Stimulated activated CD8-positive, alpha-beta memory T cell treated with anti-CD3 and anti-CD28 coated beads, Interleukin-15, amount 100 ng/mL, for 24 hours (primary cell): ENCODE results near the gene SLC25A21.

ENCODE experiments used
- DNase-seq: peaks from one replicate; pipeline ENCODE4 v3.0.0-alpha.2; 2020; ENCODE audit warnings: low read depth

Gene SLC25A21

DNA sequence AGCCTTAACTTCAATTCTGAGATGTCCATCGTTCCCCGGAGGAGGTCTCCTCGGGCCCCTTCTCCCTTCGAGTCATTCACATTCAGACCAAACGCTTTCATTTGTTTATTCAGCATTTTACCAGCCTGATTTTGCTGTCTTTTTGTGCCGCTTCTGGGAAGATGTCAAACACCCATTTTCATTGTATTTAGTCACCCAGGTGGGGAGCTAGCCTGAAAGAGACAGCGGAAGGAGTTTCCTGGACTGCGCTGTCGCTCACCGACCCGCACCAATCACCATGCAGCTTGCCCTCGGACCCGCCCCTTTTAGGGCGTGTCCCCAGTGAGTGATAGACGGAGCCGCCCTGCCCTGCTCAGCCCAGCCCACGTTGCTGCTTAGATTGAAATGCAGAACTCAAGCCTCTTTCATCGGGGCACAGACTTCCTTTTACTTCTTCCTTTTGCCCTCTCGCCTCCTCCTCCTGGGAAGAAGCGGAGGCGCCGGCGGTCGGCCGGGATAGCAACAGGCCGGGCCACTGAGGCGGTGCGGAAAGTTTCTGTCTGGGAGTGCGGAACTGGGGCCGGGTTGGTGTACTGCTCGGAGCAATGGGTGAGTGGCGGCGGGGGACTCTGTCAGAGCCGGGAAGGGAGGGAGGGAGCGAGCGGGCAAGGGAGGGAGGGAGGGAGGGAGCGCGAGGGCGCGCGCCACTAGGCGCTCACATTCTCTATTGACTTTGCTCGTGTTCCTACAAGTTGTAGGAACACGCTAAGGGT lies 510.7 kb downstream of the SLC25A21 start, which contains the start of gene PAX9:
Gene PAX9 (plus strand): TSS at position 355 of the 752 bp plus-strand sequence. CDS start 230 bp downstream, at position 585.
- DNase-seq: no peak

DNA sequence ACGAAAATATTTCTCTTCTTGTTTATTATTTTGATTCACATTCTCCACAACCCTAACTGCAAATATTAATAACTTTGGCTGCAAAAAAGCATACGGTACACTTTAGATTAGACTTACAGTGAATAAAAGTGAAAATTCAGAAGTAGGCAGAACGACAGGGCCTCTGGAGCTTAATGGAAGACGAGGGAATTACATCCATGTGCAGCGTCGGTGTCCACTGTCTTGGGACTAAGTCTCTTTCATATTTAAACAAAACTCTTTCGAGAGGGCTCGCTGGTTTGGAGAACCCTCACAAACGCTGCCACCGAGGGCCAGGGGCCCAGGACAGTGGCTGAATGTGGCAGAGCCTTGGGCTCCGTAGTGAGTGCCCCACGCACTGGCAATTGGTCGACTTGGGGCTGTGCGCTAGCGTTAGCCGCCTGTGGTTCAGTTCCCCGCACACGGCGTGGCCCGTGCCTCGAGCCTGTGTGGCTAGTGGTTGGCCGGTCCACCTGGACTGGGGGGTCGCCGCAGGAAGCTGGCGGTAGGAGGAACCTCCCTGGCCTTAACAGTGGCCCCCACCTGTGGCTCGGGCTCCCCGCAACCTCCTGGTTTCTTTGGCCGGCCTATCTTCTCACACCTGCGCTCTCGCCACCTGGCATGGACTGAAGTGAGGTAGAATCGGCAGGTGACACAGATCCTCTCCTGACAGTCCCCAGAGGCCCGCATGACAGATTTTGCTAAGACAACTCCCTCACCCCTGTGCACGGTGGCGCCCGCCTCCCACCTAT lies 511.5 kb downstream of the SLC25A21 start:
- no peak for DNase-seq

DNA sequence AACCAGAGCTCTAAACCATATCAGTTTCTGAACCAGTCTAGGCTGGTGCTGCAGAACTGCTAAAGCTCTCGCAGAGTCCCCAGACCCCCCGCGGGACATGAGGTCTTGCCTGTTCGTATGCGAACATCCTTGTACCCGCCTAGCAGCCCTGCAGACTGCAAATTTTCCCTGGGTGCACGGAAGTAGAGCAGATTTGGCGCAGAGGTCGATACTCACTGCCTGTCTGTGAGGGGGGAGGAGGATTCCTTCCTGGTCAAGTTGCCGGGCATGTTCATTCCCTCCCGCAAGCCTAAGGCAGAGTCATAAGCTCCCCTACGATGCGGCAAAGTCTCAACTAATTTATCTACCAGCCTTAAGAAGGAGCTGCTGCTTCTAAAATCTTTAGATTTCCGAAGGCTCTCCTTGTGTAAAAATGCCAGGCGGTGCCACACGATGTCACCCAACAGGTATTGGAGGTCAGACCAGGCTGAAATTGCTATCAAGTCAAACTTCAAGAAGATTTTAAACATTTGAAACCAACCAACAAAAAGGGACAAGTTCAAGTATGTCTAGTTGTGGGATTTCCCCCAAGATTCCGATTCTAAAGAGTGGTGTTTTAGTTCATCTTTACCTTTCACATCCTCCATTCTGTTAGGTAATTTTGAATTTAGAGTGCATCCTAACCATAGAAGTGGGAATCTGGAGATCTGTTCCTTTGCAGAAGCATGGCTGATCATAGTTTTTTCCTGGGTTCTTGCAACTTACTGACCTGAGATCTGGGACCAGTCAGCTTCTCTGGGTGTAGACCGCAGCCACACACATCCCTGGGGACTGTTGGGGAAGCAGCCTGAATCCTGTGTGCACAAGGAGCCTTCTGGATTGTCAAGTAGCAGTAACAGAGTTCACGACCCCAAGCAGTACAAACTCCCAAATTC lies 512.3 kb downstream of the SLC25A21 start:
- no peak for DNase-seq

DNA sequence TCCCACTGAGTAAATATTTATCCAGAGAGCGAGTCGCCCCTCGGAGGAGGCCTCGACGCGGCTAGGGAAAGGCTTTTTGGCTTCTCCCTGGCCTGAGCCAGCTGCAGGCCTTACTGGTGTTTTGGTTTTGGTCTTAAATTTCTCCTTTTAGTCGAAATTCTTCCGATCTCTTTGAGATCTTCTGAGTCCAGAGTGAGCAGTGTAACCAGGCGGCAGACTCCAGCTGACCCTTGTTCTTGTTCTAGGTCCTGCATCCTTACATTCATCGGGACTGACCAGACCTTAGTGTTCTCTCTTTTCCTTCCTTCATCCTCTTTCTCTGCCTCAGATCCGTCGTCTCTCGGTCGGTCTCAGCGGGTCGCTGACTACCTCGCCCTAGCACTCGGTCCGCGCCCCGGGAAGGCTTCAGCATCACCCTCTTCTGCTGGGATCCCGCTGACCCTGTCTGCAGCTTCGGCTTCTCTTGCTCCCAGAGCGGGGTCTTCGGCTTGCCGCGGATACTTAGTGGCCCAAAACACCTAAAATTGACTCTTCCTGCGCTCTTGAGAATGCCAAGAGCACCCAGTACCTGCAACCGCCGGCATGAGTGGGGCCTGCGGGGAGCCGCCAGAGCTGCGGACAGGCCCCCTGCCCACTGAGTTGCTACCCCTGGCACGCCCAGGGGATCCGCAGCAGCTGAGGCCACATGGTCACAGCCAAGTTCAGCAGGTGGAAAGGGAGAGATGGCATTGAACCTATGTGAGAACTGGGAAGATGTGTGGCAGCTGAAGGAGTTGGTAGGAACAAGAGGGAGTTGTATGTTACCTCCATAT lies 513.2 kb downstream of the SLC25A21 start:
- DNase-seq: no peak

DNA sequence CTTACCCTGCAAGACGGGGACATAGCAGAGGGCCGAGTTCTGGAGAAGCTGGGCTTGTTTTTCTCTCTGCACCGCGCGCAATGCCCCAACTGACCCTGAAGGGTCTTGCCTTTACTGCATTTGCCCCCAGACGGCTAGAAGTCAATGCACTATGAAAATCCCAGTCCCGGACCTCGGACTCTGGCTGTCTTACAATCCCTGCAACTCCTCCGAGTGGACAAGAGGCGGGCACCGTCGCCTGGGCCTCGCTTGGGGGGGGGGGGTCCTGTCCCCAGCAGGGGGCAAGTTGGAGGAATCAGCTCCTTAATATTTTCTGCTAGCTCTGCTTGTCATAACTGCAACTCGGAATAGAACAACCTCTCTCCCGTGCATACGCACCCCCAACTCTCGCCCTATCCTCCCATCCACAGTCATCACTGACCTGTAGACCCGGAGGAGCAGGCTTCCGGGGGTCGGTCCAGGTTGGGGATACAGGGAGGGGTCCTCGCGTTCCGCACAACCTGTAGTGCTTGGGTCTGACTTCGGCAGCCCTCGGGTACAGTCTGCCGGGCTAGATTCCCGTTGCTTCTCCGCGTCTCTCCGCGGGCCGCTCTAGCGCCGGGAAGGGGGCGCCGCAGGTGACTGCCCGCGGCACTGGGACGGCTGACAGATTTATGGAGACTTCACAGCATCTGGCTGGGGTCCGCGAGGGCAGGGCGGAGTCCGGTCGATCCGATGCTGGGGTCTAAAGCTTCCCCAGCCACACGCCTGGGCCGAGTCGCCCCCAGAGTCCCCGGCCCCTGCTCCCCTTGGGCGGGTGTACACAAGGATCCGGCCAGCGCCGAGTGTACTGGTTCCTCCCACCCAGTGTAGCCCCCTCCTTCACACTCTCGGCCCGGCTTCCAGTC lies 514.0 kb downstream of the SLC25A21 start:
- DNase-seq: no peak

DNA sequence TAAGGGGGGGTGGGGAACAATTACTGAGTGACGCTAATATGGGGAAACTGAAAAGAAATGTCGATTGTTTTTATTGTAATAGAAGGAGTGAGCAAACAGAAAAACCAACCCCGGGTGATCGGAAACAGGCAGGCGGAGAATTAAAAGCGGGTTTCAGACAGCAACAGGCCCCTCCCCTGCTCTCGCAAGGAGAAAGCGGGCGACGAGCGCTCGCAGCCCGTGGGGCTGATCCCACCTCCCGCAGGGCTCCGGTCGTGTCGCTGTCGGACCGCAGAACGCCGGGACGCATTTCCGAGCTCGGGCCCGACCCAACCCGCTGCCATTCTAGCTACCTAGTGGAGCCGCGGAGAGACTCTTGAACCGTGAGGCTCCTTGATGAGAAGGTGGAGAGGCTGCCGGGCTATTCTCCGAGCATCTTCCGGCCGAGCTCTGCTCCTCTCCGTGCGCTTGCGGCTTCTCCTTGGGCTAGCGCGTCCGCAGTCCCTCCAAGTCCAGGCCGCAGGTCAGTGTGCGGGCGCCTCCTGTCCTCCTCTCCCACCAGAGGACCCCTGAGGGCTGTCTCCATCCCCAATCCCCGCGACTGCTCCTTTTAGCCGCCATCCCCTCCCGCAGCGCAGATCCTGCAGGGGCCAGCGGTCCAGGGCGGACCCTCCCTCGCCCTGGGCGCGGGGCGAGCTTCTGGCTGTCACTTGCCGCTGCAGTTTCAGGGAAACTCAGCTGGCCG lies 514.8 kb downstream of the SLC25A21 start:
- no peak for DNase-seq

DNA sequence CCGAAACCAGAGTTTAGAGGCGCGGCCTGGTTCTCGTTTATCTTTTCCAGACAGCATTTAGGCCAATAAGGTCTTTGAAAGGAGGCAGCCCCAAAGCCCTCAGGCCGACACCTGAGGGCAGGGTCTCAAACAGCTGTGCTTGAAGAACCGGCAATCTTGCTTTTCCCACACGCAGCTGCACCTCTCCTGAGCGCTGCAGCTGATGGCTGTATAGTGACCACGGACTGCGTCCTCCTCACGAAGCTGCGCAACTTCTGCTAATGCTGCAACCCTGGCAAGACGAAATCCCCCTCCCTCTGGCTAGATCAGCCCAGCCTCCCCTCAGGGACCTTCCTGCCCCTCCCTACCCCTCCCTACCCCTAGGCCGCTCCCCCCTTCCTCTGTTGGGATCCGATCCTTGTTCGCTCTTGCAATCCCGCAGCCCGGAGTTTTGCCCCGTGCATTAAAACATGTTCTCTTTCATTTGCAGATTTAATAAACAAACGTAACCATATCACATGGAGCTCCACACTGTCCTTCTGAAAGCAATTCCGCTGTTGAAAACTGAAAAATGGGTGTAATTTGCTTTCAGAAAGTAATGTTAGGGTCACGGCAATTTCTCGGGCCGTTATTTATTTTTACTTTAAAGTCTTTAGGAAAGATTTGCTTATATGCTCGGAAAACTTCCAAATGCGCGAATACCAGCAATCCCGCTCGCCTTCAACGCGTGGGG lies 515.6 kb downstream of the SLC25A21 start:
- DNase-seq: no peak

DNA sequence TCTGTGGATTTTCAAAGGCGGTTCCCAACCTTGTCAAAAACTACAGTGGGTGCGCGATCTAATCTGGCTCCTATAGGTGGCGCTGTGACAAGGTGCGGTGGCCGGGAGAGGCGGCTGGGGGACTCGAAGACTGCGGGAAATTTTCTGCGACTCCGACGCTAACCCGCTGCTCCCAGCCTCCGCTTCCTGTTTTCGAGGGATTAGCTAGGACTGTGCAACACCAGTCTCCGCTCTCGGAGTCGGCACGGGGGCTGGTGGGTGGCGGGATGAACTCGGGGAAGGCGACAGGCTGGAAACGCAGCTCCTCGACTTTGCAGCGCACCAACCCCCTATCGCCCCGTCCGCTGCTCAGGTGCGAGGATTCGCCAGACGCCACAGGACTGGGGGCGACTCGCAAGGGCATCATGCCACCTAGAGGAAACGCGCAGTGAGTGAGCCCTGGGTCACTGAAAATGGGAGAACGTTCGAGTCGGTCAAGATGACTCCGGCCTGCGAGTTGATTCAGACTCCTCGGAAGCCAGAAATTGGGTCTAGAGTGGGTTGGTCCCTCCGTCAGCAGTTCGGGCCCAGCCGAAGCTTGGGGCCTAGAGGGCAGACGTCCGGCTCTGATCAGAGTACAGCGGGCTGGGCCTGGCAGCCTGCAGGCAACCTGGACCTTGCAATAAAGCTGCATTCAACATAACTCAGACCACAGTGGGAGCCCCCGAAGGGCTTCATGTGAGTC lies 516.3 kb downstream of the SLC25A21 start:
- no peak for DNase-seq

DNA sequence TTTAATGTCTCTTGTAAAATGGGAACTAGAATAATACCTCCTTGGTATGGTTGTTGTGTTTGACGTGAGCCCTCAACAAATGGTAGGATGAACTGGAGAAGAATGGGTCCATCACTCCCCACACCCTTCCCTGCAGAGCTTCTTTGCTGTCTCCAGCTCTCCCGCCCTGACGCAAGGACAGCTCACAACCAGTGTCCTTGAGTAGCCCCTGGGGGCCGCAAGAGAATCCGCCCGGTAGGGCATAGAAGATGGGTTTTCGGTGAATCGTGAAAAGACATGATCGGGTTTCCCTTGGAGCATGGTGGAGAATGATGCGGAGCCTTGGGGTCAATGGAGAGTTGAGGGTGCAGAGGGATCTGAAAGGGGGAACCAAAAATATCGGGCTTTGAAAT lies 516.8 kb downstream of the SLC25A21 start:
- no peak for DNase-seq

DNA sequence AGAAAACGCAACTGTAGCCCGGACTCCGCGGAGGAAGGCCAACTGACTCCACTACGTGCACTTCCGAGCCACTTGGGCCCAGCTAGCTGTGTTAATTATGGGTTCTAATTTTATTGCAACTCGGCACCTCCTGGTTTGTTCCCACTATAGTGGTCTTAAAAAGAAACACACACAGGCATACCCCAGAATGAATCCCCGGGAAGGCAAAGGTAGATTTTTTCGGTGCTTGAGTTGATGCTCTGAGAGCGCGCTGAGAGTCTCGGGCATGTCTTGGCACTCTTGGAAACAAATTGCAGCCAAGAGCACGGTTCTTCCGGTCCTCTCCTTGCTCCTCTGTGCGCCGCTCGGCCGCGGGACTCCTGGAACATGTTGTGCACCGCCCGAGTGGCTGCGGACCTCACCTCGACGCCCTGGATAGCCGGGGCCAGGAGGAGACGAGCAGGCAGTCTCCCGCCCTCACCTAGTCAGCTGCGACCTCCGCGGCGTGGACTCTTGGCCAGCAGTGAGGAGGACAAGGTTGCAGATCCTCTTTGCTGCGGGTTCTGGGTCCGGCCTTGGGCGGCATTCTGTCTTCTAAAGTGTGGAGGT lies 517.5 kb downstream of the SLC25A21 start:
- DNase-seq: no peak

DNA sequence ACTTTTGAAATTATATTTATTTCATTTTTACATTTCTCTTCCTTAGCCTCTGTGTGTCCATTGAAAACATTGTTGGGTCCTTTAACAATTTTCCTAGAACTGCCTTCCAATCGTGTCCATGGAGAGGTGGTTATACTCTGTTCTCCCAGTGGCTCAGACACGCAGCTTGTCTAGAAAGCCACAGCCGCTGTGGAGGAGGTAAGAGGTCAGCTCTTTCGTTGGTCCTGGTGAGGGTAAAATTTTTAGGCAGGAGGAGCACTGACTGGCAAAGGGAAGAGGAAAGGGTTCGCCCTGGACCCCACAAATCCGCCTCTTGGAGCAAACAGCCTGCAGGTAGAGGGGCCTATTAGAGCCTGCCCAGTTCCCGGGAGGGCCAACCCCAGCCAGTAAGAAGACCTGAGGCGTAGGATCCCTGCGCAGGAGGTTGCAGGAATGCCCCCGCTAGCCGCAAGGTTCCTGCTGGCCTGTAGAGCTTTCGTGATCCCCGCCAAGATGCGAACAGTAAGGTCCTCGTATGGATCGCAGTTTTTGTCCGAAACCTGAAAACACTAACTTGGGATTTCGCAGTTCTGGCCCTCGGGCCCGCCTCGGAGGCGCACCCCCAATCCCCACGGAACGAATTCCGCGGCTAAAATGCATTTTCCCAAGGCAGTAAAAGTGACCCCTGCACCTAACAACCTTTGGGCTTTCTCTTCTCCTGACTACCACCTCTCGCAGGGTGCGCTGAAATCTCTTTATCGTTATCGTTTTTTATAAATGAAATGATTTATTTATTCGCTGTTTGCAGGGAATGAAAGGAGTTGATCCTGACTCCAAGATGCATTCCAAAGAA lies 518.2 kb downstream of the SLC25A21 start:
- no peak for DNase-seq

DNA sequence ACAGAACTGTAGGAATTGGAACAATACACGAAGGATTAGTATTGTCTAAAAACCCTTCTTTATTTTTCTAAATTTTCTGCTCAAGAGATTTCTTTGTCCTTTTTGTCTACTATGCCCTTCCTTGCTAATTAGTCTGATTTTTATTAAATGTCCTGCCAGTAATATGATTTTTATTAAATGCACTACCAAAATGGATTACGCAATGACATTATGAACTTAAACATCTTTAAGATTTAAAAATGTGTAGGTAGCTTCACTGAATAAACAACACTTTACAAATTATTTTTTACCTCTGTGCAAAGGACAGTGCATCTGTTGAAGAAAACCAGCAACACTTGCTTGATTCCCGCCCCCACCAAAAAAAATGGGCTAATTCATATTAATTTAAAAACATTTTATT lies 519.0 kb downstream of the SLC25A21 start:
- no peak for DNase-seq

DNA sequence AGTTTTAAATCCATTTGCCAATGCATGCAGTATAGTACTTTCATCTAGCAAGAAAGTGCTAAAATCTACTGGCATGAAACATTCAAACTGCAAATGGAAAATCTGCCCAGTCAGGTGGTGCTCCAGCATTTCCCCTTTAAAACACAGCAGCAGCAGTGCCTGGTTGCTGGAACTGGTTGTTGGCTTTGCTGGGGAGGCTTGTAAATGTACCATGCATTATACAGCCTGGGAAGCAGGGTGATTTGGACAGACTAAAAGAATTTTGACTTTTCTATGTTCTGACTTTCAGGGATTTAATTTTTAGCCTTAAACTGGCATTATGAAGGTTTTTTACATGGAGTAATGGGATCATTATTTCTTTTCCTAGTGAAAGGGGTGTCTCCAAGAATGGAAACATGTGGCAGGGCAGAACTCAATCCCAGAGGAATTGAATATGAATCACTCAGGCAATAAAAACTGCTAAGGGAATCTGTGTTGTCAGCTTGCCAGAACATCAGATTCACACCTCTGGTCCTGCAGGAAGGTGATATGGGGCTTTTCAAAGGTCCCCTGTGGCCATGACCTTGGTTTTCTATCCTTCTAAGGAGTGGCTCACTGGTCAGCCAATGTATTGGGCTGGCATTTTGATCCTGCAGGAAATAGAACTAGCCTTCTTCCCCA lies 519.7 kb downstream of the SLC25A21 start:
- no peak for DNase-seq

DNA sequence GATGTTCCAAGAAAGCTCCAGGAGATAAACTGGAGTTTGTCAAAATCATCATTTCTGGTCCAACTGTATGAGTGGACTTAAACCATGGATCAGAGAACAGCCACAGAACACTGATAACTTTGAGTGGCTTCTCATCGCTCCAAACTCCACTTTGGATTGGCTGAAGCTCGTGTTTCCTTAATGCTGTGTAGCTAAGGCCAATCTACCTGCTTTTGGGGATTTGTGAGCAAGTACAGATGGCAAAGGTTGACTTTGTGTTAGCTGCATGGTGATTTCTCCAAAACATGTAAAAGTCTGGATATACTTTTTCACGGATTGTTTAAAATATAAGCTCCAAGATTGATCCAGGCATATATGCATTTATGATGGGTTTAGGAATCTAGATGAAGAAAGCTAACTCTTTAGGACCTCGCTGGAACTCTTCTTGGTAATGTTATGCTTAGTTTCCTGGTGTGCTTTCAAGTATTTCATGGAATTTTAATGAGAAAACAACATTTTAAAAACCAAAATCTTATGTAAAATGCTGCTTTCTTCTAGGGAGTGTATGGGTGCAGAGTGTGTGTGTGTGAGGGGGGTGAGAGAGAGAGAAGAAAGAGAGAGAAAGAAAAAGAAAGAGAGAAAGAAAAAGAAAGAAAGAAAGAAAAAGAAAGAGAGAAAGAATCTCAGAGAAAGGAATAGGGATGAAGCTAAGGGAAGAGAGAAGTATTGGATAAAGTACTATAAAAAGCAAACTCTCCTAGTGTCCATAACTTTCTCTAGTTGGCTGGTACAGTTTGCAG lies 522.3 kb downstream of the SLC25A21 start:
- DNase-seq: no peak

DNA sequence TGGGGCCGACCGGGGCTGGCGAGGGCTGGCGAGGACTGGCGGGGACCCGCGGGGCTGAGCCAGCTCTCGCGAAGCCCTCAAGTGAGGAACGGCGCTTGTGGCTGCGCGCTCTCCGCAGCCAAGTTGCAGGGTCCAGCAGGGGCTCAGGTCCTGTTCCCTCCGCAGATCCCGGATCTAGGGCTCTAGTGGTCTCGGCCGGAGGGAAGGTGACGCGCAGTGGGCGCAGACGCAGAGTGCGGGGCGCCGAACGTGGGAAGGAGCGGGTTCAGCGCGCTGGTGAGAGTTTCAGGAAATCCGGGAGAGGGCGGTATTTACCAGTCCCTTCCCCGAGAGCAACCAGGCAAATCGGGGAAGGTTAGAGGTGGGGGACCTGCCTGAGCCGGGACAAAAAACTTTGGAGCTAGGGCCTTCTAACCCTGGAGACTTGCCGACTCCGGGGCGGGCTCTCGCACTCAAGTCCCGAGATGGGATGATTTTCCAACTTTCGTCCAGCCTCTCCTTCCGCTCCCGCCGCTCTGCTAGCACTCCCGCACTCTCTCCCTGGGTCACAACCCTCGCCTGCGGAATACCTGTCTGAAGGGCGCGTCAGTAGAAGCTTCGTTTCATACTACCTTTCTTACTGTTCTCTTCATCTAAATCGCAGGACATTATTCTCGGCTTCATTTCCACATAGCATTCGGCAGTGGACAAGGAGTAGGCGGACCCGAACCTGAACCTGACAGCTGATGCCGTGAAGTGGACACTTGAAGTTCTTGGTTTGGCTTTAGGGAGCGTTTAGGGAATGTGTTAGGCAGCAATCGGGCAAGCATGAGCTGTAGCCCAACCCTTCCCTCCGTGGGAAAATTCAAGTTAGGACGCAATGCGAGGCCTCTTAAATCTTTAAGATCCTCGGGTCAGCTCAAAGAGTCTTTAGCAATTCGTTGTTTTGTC lies 524.3 kb downstream of the SLC25A21 start:
- DNase-seq: no peak
